H1 (cell line): ENCODE data around the gene GALNT15. TPM values are rescaled to one million over a fixed set of nuclear protein-coding genes. Genes with fewer than 3 reads are reported as not detected.

Experiments used
- CTCF ChIA-PET: fragments of 300-600 bp; sonication (Branson Sonifier 250); formaldehyde crosslinking; loops from one replicate; lab custom pipeline; 2021; ENCODE audit not compliant: partially characterized antibody; lab: Charles Lee
- POLR2A ChIA-PET: fragments of 300-600 bp; sonication (Branson Sonifier 250); formaldehyde crosslinking; loops from one replicate; lab custom pipeline; 2021; ENCODE audit warnings: inconsistent platforms; ENCODE audit not compliant: partially characterized antibody; lab: Charles Lee
- DNase-seq, 2 experiments: peaks; one replicate each; pipeline versions ENCODE4 v3.0.0 to v3.0.0-alpha.2; 2010 to 2022; ENCODE audit warnings: low spot score in 2 of 2, low read depth in 1 of 2, mixed read lengths in 1 of 2
- FAIRE-seq: peaks from 2 replicates; lab custom pipeline; 2011; peaks lifted over from hg19 to GRCh38; lab: Jason Lieb, UNC
- H2AFZ ChIP-seq: 2 replicates; pipeline ENCODE4 v1.8.1; 2012; ENCODE audit warnings: low read length, inconsistent platforms
- H2AK5ac ChIP-seq: 2 replicates; pipeline ENCODE4 v1.6.1; 2013; ENCODE audit warnings: low read depth, low read length
- H2BK120ac ChIP-seq: replicated peaks from 2 replicates; pipeline ENCODE3; 2013; ENCODE audit warnings: low read depth, low read length, inconsistent platforms
- H2BK12ac ChIP-seq: 2 replicates; pipeline ENCODE4 v1.6.1; 2013; ENCODE audit warnings: low read depth, low read length
- H2BK15ac ChIP-seq: 2 replicates; pipeline ENCODE4 v1.6.1; 2013; ENCODE audit warnings: low read length
- H2BK20ac ChIP-seq: 2 replicates; pipeline ENCODE4 v1.6.1; 2013; ENCODE audit warnings: low read length
- H2BK5ac ChIP-seq: 2 replicates; pipeline ENCODE4 v1.6.1; 2013; ENCODE audit warnings: low read depth, low read length
- H3K14ac ChIP-seq: 2 replicates; pipeline ENCODE4 v1.6.1; 2013; ENCODE audit warnings: inconsistent platforms; ENCODE audit not compliant: insufficient read length
- H3K18ac ChIP-seq: 2 replicates; pipeline ENCODE4 v1.6.1; 2013; ENCODE audit warnings: low read length; ENCODE audit errors: extremely low read depth
- H3K23ac ChIP-seq: 2 replicates; pipeline ENCODE4 v1.6.1; 2013; ENCODE audit warnings: inconsistent platforms; ENCODE audit not compliant: insufficient read length
- H3K23me2 ChIP-seq: 2 replicates; pipeline ENCODE4 v1.6.1; 2013; ENCODE audit warnings: low read depth, low read length
- H3K27ac ChIP-seq: 2 replicates; pipeline ENCODE4 v1.6.1; 2011; ENCODE audit warnings: low read depth, low read length, inconsistent platforms
- H3K27me3 ChIP-seq, 4 experiments: replicated peaks in 1 of 4; 1 replicate in 1 of 4; 2 replicates in 3 of 4; pipeline versions ENCODE4 v1.6.1 to v1.8.1; 2011 to 2013; ENCODE audit warnings: low read length in 3 of 4, mild to moderate bottlenecking in 3 of 4, inconsistent platforms in 2 of 4, mixed read lengths in 2 of 4, moderate library complexity in 1 of 4; ENCODE audit not compliant: control insufficient read depth in 3 of 4, insufficient read depth in 3 of 4; ENCODE audit errors: extremely low read depth in 1 of 4
- H3K36me3 ChIP-seq, 4 experiments: 2 replicates each; pipeline versions ENCODE4 v1.6.1 to v1.8.1; 2011 to 2013; ENCODE audit warnings: mild to moderate bottlenecking in 4 of 4, low read length in 3 of 4, moderate library complexity in 2 of 4, control low read depth in 1 of 4, inconsistent platforms in 1 of 4; ENCODE audit not compliant: insufficient read depth in 4 of 4, control insufficient read depth in 2 of 4
- H3K4ac ChIP-seq: replicated peaks from 2 replicates; pipeline ENCODE3; 2013; ENCODE audit warnings: low read length, low read depth, mixed read lengths, inconsistent platforms; ENCODE audit not compliant: insufficient read length
- H3K4me1 ChIP-seq, 4 experiments: replicated peaks in 1 of 4; 1 replicate in 1 of 4; 2 replicates in 3 of 4; pipeline versions ENCODE4 v1.6.1 to v1.8.1; 2011 to 2013; ENCODE audit warnings: low read length in 3 of 4, inconsistent platforms in 2 of 4, mixed read lengths in 1 of 4; ENCODE audit not compliant: insufficient read depth in 4 of 4, control insufficient read depth in 3 of 4
- H3K4me2 ChIP-seq, 2 experiments: 2 replicates each; pipeline versions ENCODE4 v1.6.1 to v1.8.1; 2011 to 2013; ENCODE audit warnings: low read depth in 2 of 2, low read length in 2 of 2, control low read depth in 1 of 2, inconsistent platforms in 1 of 2, mild to moderate bottlenecking in 1 of 2; ENCODE audit not compliant: insufficient read depth in 1 of 2
- H3K4me3 ChIP-seq, 4 experiments: fragments of 200-600, 300-600 bp in 1 of 4; sonication (generic), shearing (Covaris generic), sonication (Bioruptor Twin) in 1 of 4; 2 replicates each; pipeline versions ENCODE4 v1.5.1 to v1.8.1; 2011 to 2016; ENCODE audit warnings: low read length in 4 of 4, low read depth in 3 of 4, control low read depth in 2 of 4, inconsistent platforms in 2 of 4, mild to moderate bottlenecking in 2 of 4, mixed read lengths in 1 of 4, moderate library complexity in 1 of 4; ENCODE audit not compliant: insufficient read depth in 2 of 4; ENCODE audit errors: extremely low read depth in 1 of 4
- H3K56ac ChIP-seq: replicated peaks from 2 replicates; pipeline ENCODE3; 2013; ENCODE audit warnings: low read depth, mild to moderate bottlenecking, mixed read lengths, low read length, inconsistent platforms; ENCODE audit not compliant: insufficient read length
- H3K79me1 ChIP-seq: 2 replicates; pipeline ENCODE4 v1.6.1; 2013; ENCODE audit warnings: low read depth, low read length, control low read depth
- H3K79me2 ChIP-seq, 2 experiments: 2 replicates each; pipeline versions ENCODE4 v1.6.1 to v1.8.1; 2012 to 2013; ENCODE audit warnings: low read length in 2 of 2, mild to moderate bottlenecking in 2 of 2, inconsistent platforms in 1 of 2; ENCODE audit not compliant: insufficient read depth in 2 of 2, control insufficient read depth in 1 of 2
- H3K9ac ChIP-seq, 4 experiments: replicated peaks in 1 of 4; 1 replicate in 1 of 4; 2 replicates in 3 of 4; pipeline versions ENCODE4 v1.6.1 to v1.8.1; 2011 to 2013; ENCODE audit warnings: low read depth in 3 of 4, low read length in 3 of 4, control low read depth in 2 of 4, mild to moderate bottlenecking in 2 of 4, moderate library complexity in 2 of 4, inconsistent platforms in 1 of 4; ENCODE audit errors: extremely low read depth in 1 of 4
- H3K9me3 ChIP-seq, 2 experiments: 2 replicates each; pipeline versions ENCODE4 v1.6.1 to v1.8.1; 2012 to 2013; ENCODE audit warnings: mild to moderate bottlenecking in 2 of 2, moderate library complexity in 2 of 2, control low read depth in 1 of 2, inconsistent platforms in 1 of 2, low read depth in 1 of 2, low read length in 1 of 2, mixed read lengths in 1 of 2; ENCODE audit not compliant: insufficient read depth in 2 of 2
- H4K20me1 ChIP-seq, 2 experiments: replicated peaks in 1 of 2; 2 replicates each; pipeline versions ENCODE3 to v1.8.1; 2011 to 2013; ENCODE audit warnings: inconsistent platforms in 2 of 2, low read length in 2 of 2, mild to moderate bottlenecking in 1 of 2; ENCODE audit not compliant: insufficient read depth in 2 of 2, control insufficient read depth in 1 of 2
- H4K5ac ChIP-seq: 2 replicates; pipeline ENCODE4 v1.6.1; 2013; ENCODE audit warnings: low read length, low read depth, mixed read lengths, inconsistent platforms; ENCODE audit not compliant: insufficient read length
- H4K8ac ChIP-seq: 2 replicates; pipeline ENCODE4 v1.8.0; 2013; ENCODE audit warnings: mild to moderate bottlenecking, moderate library complexity, low read length, inconsistent platforms; ENCODE audit not compliant: insufficient read depth; ENCODE audit errors: extremely low read depth
- H4K91ac ChIP-seq: replicated peaks from 2 replicates; pipeline ENCODE3; 2013; ENCODE audit warnings: low read length, mixed read lengths, inconsistent platforms; ENCODE audit not compliant: insufficient read length
- BACH1 ChIP-seq: IDR thresholded peaks from 2 replicates; pipeline ENCODE4 v1.6.1; 2012; ENCODE audit warnings: low read length, improper control_type of control experiment
- CBX8 ChIP-seq: fragments of 300-800, 300-1000 bp; sonication (generic); IDR thresholded peaks from 2 replicates; pipeline ENCODE4 v1.7.1; 2016; ENCODE audit warnings: low read depth, low read length, borderline replicate concordance
- CTBP2 ChIP-seq: IDR thresholded peaks from 2 replicates; pipeline ENCODE4 v1.7.0; 2011; ENCODE audit warnings: borderline replicate concordance, mild to moderate bottlenecking, moderate library complexity, mixed read lengths, low read length; ENCODE audit not compliant: insufficient read depth, insufficient read length
- EZH2 ChIP-seq: fragments of 200-600 bp; sonication (generic); IDR thresholded peaks from 2 replicates; pipeline ENCODE4 v1.7.1; 2012; ENCODE audit warnings: low read depth, mild to moderate bottlenecking, moderate library complexity, low read length, inconsistent platforms; ENCODE audit not compliant: severe bottlenecking
- FOSL1 ChIP-seq: IDR thresholded peaks from 2 replicates; pipeline ENCODE4 v1.6.1; 2011; ENCODE audit warnings: mild to moderate bottlenecking, low read depth, low read length, moderate library complexity; ENCODE audit not compliant: insufficient read depth
- HDAC2 ChIP-seq, 2 experiments: fragments of 300-600 bp in 1 of 2; sonication (generic) in 1 of 2; IDR thresholded peaks; 2 replicates each; pipeline ENCODE4 v1.6.1; 2011 to 2012; ENCODE audit warnings: low read depth in 2 of 2, low read length in 2 of 2, mild to moderate bottlenecking in 2 of 2, moderate library complexity in 2 of 2, borderline replicate concordance in 1 of 2, inconsistent platforms in 1 of 2
- KDM5A ChIP-seq: fragments of 200-600 bp; IDR thresholded peaks from 2 replicates; pipeline ENCODE4 v1.7.1; 2012; ENCODE audit warnings: mild to moderate bottlenecking, low read length, inconsistent platforms, mixed read lengths
- MAFK ChIP-seq: IDR thresholded peaks from 2 replicates; pipeline ENCODE4 v1.6.1; 2012; ENCODE audit warnings: low read depth, mild to moderate bottlenecking, improper control_type of control experiment, low read length
- POLR2A ChIP-seq, 2 experiments: IDR thresholded peaks; 1 replicate in 1 of 2; 2 replicates in 1 of 2; pipeline ENCODE4 v1.6.1; 2011; ENCODE audit warnings: low read depth in 2 of 2, low read length in 2 of 2, mild to moderate bottlenecking in 2 of 2; ENCODE audit errors: control extremely low read depth in 1 of 2
- SIN3A ChIP-seq, 2 experiments: IDR thresholded peaks in 1 of 2; conservative IDR thresholded peaks in 1 of 2; 2 replicates each; pipeline ENCODE4 v1.6.1; 2011 to 2012; ENCODE audit warnings: low read length in 2 of 2, improper control_type of control experiment in 1 of 2, low read depth in 1 of 2, mild to moderate bottlenecking in 1 of 2
- TBP ChIP-seq: IDR thresholded peaks from 2 replicates; pipeline ENCODE4 v1.6.1; 2011; ENCODE audit warnings: low read depth, low read length, improper control_type of control experiment
- YY1 ChIP-seq: IDR thresholded peaks from 2 replicates; pipeline ENCODE4 v1.6.1; 2011; ENCODE audit warnings: low read depth, mild to moderate bottlenecking, low read length
- WGBS, 2 experiments: shearing (Covaris generic) in 1 of 2; methylation state at CpG; one replicate each; pipeline versions ENCODE4 v1.1.6 to v1.1.7; 2013 to 2015; ENCODE audit warnings: low lambda C conversion rate in 2 of 2, mixed read lengths in 2 of 2, inconsistent platforms in 1 of 2, low coverage in 1 of 2, missing lambda C conversion rate in 1 of 2; ENCODE audit not compliant: insufficient replicate concordance in 2 of 2, insufficient coverage in 1 of 2, insufficient read length in 1 of 2; ENCODE audit errors: extremely low coverage in 1 of 2, missing lambda C conversion rate in 1 of 2; 5-methylcytosine and 5-hydroxymethylcytosine counted together
- polyA plus RNA-seq, 7 experiments: library from polyadenylated mRNA; depleted of rRNA in 3 of 7; stranded (reverse) in 5 of 7; unstranded in 2 of 7; fragments of >200 nt in 5 of 7; fragments of 200-250 nt in 2 of 7; gene quantifications; 1 replicate in 5 of 7; 2 replicates in 1 of 7; 4 replicates in 1 of 7; pipeline versions ENCODE4 v1.2.1 to v1.2.3, GENCODE V29; 2011 to 2013; ENCODE audit warnings: missing spikeins in 2 of 7, mixed read lengths in 2 of 7
- total RNA-seq: library from RNA; stranded (reverse); fragmentation: NEBNext Ultra II Directional; extraction: Animal tissue kit (Norgen Biotek cat#: 25700); gene quantifications from 2 replicates; pipeline ENCODE4 v1.2.1, GENCODE V29; 2021

The GALNT15 gene
- total and polyA plus RNA-seq, 2 of the 8 experiments (the other 6 are each of a cell fraction or from before 2014, with no cell fraction given), result 0.02 TPM; not detected in 1

- no peak for DNase-seq
- TF ChIP-seq KDM5A, result no peak
- TF ChIP-seq HDAC2 (IDR thresholded peaks at IDR 0.05; ENCODE audit: borderline replicate concordance in 1 of 2, low read depth in 2 of 2, low read length in 2 of 2), result no peak
- no peak for TF ChIP-seq CTBP2
- no peak for TF ChIP-seq MAFK
- TF ChIP-seq TBP, result no peak
- no peak for TF ChIP-seq YY1
- TF ChIP-seq BACH1, result no peak
- TF ChIP-seq EZH2, result no peak
- no peak for TF ChIP-seq SIN3A (conservative IDR thresholded peaks at IDR 0.05 in 1 of 2, IDR thresholded peaks at IDR 0.05 in 1 of 2; ENCODE audit: low read depth in 1 of 2, low read length in 2 of 2)
- no peak for TF ChIP-seq POLR2A (IDR thresholded peaks at IDR 0.05; ENCODE audit: control extremely low read depth in 1 of 2, low read depth in 2 of 2, low read length in 2 of 2)
- TF ChIP-seq FOSL1, result no peak
- TF ChIP-seq CBX8, result no peak
Observed at GRCh38 chr3:16171825-16172224, 2.7 kb upstream of the GALNT15 start.

More at GRCh38 chr3:16171825-16172224, 2.7 kb upstream of the GALNT15 start:
- no peak overlapping the region for H2BK5ac ChIP-seq
- no peak overlapping the region for H2AK5ac ChIP-seq
- H3K9me3 ChIP-seq, result peaks cover 2 to 11% of the 10 kb centered on the region in 2 experiments; a peak in 2 of 4 replicates
- no peaks in the 10 kb centered on the region for H4K20me1 ChIP-seq
- CTCF ChIA-PET, result no interaction called here
- no peaks in the 10 kb centered on the region for H3K4me1 ChIP-seq
- no peak overlapping the region for H2BK20ac ChIP-seq
- no peak overlapping the region for H3K14ac ChIP-seq
- H3K9ac ChIP-seq, result no peak overlapping the region
- no peak overlapping the region for H3K56ac ChIP-seq
- no peaks in the 10 kb centered on the region for H3K36me3 ChIP-seq
- no peak overlapping the region for H3K4me2 ChIP-seq
- no peak overlapping the region for H4K91ac ChIP-seq
- H2BK15ac ChIP-seq, result no peak overlapping the region
- no peak overlapping the region for H2BK12ac ChIP-seq
- no peaks in the 10 kb centered on the region for H3K79me2 ChIP-seq
- POLR2A ChIA-PET, result no interaction called here
- H3K27me3 ChIP-seq, result no peaks in the 10 kb centered on the region
- H4K8ac ChIP-seq, result peak overlapping the region; percentile 57; the same call in 1 of the 2 replicates
- H3K79me1 ChIP-seq, result no peaks in the 10 kb centered on the region
- WGBS, 2 experiments, result 71% methylated on average over 1 of the region's 1 CpG; no CpG with 5 or more reads in 1 of the 2 experiments
- H3K4me3 ChIP-seq, result no peak overlapping the region
- H3K23me2 ChIP-seq, result no peaks in the 10 kb centered on the region
- H2AFZ ChIP-seq, result no peak overlapping the region
- no peak overlapping the region for H3K23ac ChIP-seq
- H3K27ac ChIP-seq, result no peak overlapping the region
- no peak overlapping the region for H3K4ac ChIP-seq
- H3K18ac ChIP-seq, result no peak overlapping the region
- no peak overlapping the region for H2BK120ac ChIP-seq
- H4K5ac ChIP-seq, result no peak overlapping the region
- FAIRE-seq, result no peak
